ENCODE data around the gene TET3. TPM values are rescaled to one million over a fixed set of nuclear protein-coding genes. Genes with fewer than 3 reads are reported as not detected.

TET3 gene
- total RNA-seq, 1 donor from 2014 or later, result 3.7 TPM

- no peak for DNase-seq (ENCODE audit: low spot score)
- intact Hi-C loops (cut with DNase I), result no loop called here
Measured at GRCh38 chr2:74025971-74026612, 41.4 kb downstream of the TET3 start.

GRCh38 chr2:74026687-74027241 lies 42.1 kb downstream of the TET3 start:
- intact Hi-C loops (cut with DNase I), result no loop called here
- no peak for DNase-seq (ENCODE audit: low spot score)

GRCh38 chr2:74027496-74027895 lies 42.8 kb downstream of the TET3 start:
- no peak for DNase-seq (ENCODE audit: low spot score)
- intact Hi-C loops (cut with DNase I), result no loop called here

- intact Hi-C loops (cut with DNase I), result no loop called here
- no peak for DNase-seq (ENCODE audit: low spot score)
Measured at GRCh38 chr2:74028290-74028689, 43.6 kb downstream of the TET3 start.

- intact Hi-C loops (cut with DNase I), result no loop called here
- no peak for DNase-seq (ENCODE audit: low spot score)
Measured at GRCh38 chr2:74028741-74029140, 44.0 kb downstream of the TET3 start.

GRCh38 chr2:74029714-74030397 lies 45.1 kb downstream of the TET3 start:
- DNase-seq (ENCODE audit: low spot score), result no peak
- intact Hi-C loops (cut with DNase I), result no loop called here

GRCh38 chr2:74031221-74031620 lies 46.5 kb downstream of the TET3 start:
- no peak for DNase-seq (ENCODE audit: low spot score)
- intact Hi-C loops (cut with DNase I), result no loop called here

GRCh38 chr2:74031959-74032287 lies 47.2 kb downstream of the TET3 start:
- DNase-seq (ENCODE audit: low spot score), result no peak
- intact Hi-C loops (cut with DNase I), result no loop called here

- no peak for DNase-seq (ENCODE audit: low spot score)
- intact Hi-C loops (cut with DNase I), result no loop called here
Measured at GRCh38 chr2:74033375-74033774, 48.7 kb downstream of the TET3 start.

Other genes starting within 250 kb of the TET3 start
- 14.7 TPM for gene TPRKB, start 247.6 kb upstream of the TET3 start, total RNA-seq
- gene DUSP11, start 204.8 kb upstream of the TET3 start, total RNA-seq, result 10.9 TPM
- gene C2orf78, start 200.7 kb upstream of the TET3 start, total RNA-seq, result not detected
- 37.4 TPM for gene STAMBP, start 155.9 kb upstream of the TET3 start, total RNA-seq
- gene ACTG2, start 91.9 kb upstream of the TET3 start, total RNA-seq, result 3.9 TPM
- 23.7 TPM for gene DGUOK, start 58.0 kb upstream of the TET3 start, total RNA-seq
- 69.5 TPM for gene BOLA3, start 163.0 kb downstream of the TET3 start, total RNA-seq
- gene MOB1A, start 194.0 kb downstream of the TET3 start, total RNA-seq, result 66.9 TPM
- 26.8 TPM for gene MTHFD2, start 213.7 kb downstream of the TET3 start, total RNA-seq

Measured in cardiac septum (tissue), 1 donor.